ENCODE data around the gene CPVL.

- TF ChIP-seq CTCF (IDR thresholded peaks at IDR 0.05; ENCODE audit: control extremely low read depth in 1 of 3, insufficient read depth in 1 of 3, low read depth in 1 of 3, low read length in 3 of 3) (no peak), PHF8 (conservative IDR thresholded peaks at IDR 0.05; ENCODE audit: low read depth, low read length) (no peak), BRCA1 (IDR thresholded peaks at IDR 0.05; ENCODE audit: low read depth, low read length) (no peak), EP300 (IDR thresholded peaks at IDR 0.05; ENCODE audit: borderline replicate concordance in 1 of 2, low read depth in 2 of 2, low read length in 2 of 2) (no peak), GABPA (IDR thresholded peaks at IDR 0.05; ENCODE audit: borderline replicate concordance, insufficient read depth, low read length) (no peak), RXRA (IDR thresholded peaks at IDR 0.05; ENCODE audit: insufficient read depth, low read depth, low read length) (no peak), SAP30 (IDR thresholded peaks at IDR 0.05; ENCODE audit: insufficient read depth, insufficient replicate concordance, low read length) (no peak), POLR2AphosphoS5 (IDR thresholded peaks at IDR 0.05; ENCODE audit: low read depth, low read length) (no peak), YY1 (IDR thresholded peaks at IDR 0.05; ENCODE audit: low read depth, low read length) (no peak), CBX5 (IDR thresholded peaks at IDR 0.05; ENCODE audit: low read depth, low read length) (no peak), CHD2 (IDR thresholded peaks at IDR 0.05; ENCODE audit: low read length) (no peak)
Observed at GRCh38 chr7:28973591-28973990, 172.7 kb downstream of the CPVL start.

Data from H1 (cell line).